Liver (tissue), 9 donors: Measurements from ENCODE around the gene VEPH1. TPM values are rescaled to one million over a fixed set of nuclear protein-coding genes. Genes with fewer than 3 reads are reported as not detected.

Experiments used
- DNase-seq: peaks from one replicate; pipeline ENCODE4 v3.0.0-alpha.2; 2017; ENCODE audit warnings: low spot score
- H3K27ac ChIP-seq, 2 donors: one replicate each; pipeline ENCODE4 v1.7.0; 2013; ENCODE audit warnings: inconsistent platforms in 2 of 2, low read length in 2 of 2, control low read depth in 1 of 2, low read depth in 1 of 2, mild to moderate bottlenecking in 1 of 2
- H3K27me3 ChIP-seq, 4 donors: one replicate each; pipeline versions ENCODE4 v1.6.1 to v1.7.0; 2013; ENCODE audit warnings: low read length in 3 of 4, inconsistent platforms in 1 of 4, mild to moderate bottlenecking in 1 of 4, moderate library complexity in 1 of 4; ENCODE audit not compliant: control insufficient read depth in 4 of 4, insufficient read depth in 4 of 4
- H3K36me3 ChIP-seq, 4 donors: one replicate each; pipeline versions ENCODE4 v1.6.1 to v1.7.0; 2013; ENCODE audit warnings: low read length in 3 of 4, mild to moderate bottlenecking in 3 of 4, low read depth in 1 of 4, moderate library complexity in 1 of 4; ENCODE audit not compliant: control insufficient read depth in 4 of 4, insufficient read depth in 3 of 4
- H3K4me1 ChIP-seq, 4 donors: one replicate each; pipeline versions ENCODE4 v1.6.1 to v1.7.0; 2013; ENCODE audit warnings: low read length in 3 of 4, mild to moderate bottlenecking in 3 of 4, moderate library complexity in 1 of 4; ENCODE audit not compliant: control insufficient read depth in 4 of 4, insufficient read depth in 4 of 4
- H3K4me3 ChIP-seq, 3 donors: one replicate each; pipeline versions ENCODE4 v1.6.1 to v1.7.0; 2013; ENCODE audit warnings: low read length in 3 of 3, control low read depth in 1 of 3, low read depth in 1 of 3, mild to moderate bottlenecking in 1 of 3
- H3K9ac ChIP-seq, 2 donors: one replicate each; pipeline ENCODE4 v1.7.0; 2013; ENCODE audit warnings: low read length in 2 of 2, mild to moderate bottlenecking in 2 of 2, moderate library complexity in 2 of 2, control low read depth in 1 of 2, low read depth in 1 of 2
- H3K9me3 ChIP-seq, 4 donors: one replicate each; pipeline versions ENCODE4 v1.6.1 to v1.7.0; 2013; ENCODE audit warnings: low read length in 3 of 4; ENCODE audit not compliant: control insufficient read depth in 4 of 4
- EGR1 ChIP-seq, 2 donors: IDR thresholded peaks; 2 replicates each; pipeline ENCODE4 v1.6.1; 2016 to 2018; ENCODE audit warnings: antibody characterized with exemption in 2 of 2, low read depth in 2 of 2
- FOXA1 ChIP-seq: IDR thresholded peaks from 2 replicates; pipeline ENCODE4 v1.6.1; 2016; ENCODE audit warnings: antibody characterized with exemption
- FOXA2 ChIP-seq: IDR thresholded peaks from 2 replicates; pipeline ENCODE4 v1.6.1; 2016; ENCODE audit warnings: antibody characterized with exemption
- GABPA ChIP-seq, 2 donors: IDR thresholded peaks in 1 of 2; conservative IDR thresholded peaks in 1 of 2; 2 replicates each; pipeline ENCODE4 v1.6.1; 2016; ENCODE audit warnings: antibody characterized with exemption in 2 of 2, mild to moderate bottlenecking in 1 of 2, moderate library complexity in 1 of 2
- HNF4A ChIP-seq, 2 donors: conservative IDR thresholded peaks; 2 replicates each; pipeline ENCODE4 v1.6.1; 2016; ENCODE audit warnings: antibody characterized with exemption in 2 of 2, mild to moderate bottlenecking in 2 of 2
- HNF4G ChIP-seq: IDR thresholded peaks from 2 replicates; pipeline ENCODE4 v1.6.1; 2016; ENCODE audit warnings: antibody characterized with exemption
- JUND ChIP-seq, 2 donors: IDR thresholded peaks; 2 replicates each; pipeline ENCODE4 v1.6.1; 2016; ENCODE audit warnings: antibody characterized with exemption in 2 of 2
- NR2F2 ChIP-seq: IDR thresholded peaks from 2 replicates; pipeline ENCODE4 v1.6.1; 2016; ENCODE audit warnings: antibody characterized with exemption
- RAD21 ChIP-seq, 2 donors: IDR thresholded peaks; 2 replicates each; pipeline ENCODE4 v1.6.1; 2016; ENCODE audit warnings: antibody characterized with exemption in 2 of 2, mild to moderate bottlenecking in 2 of 2
- RXRA ChIP-seq, 2 donors: IDR thresholded peaks; 2 replicates each; pipeline ENCODE4 v1.6.1; 2017 to 2018; ENCODE audit warnings: antibody characterized with exemption in 2 of 2, mild to moderate bottlenecking in 1 of 2
- SP1 ChIP-seq: IDR thresholded peaks from 2 replicates; pipeline ENCODE4 v1.6.1; 2018; ENCODE audit warnings: antibody characterized with exemption, mild to moderate bottlenecking
- TAF1 ChIP-seq: conservative IDR thresholded peaks from 2 replicates; pipeline ENCODE4 v1.6.1; 2016; ENCODE audit warnings: antibody characterized with exemption, mild to moderate bottlenecking
- YY1 ChIP-seq: IDR thresholded peaks from 2 replicates; pipeline ENCODE4 v1.6.1; 2016; ENCODE audit warnings: antibody characterized with exemption, mild to moderate bottlenecking
- WGBS: extraction: QIAGEN DNeasy Blood & Tissue Kit; methylation state at CpG from one replicate; pipeline ENCODE4 v1.1.7; 2013; 5-methylcytosine and 5-hydroxymethylcytosine counted together
- polyA plus RNA-seq, 2 donors: library from polyadenylated mRNA; stranded (reverse) in 1 of 2; unstranded in 1 of 2; fragments of 200-250 nt in 1 of 2; fragments of >200 nt in 1 of 2; fragmentation: Nextera tagmentation in 1 of 2; extraction: Ambion mirVana in 1 of 2; gene quantifications; one replicate each; pipeline versions ENCODE4 v1.2.1 to v1.2.3, GENCODE V29; 2013 to 2015
- total RNA-seq, 2 donors: library from RNA; depleted of rRNA; stranded (reverse); fragments of >200 nt; gene quantifications; one replicate each; pipeline ENCODE4 v1.2.3, GENCODE V29; 2014
- TF ChIP-seq, protein P1 (sequence below): IDR thresholded peaks from 2 replicates; pipeline ENCODE4 v1.6.1; 2016; ENCODE audit warnings: antibody characterized with exemption
- TF ChIP-seq, protein P2 (sequence below): IDR thresholded peaks from 2 replicates; pipeline ENCODE4 v1.6.1; 2016; ENCODE audit warnings: antibody characterized with exemption
- TF ChIP-seq, protein P3 (sequence below): IDR thresholded peaks from 2 replicates; pipeline ENCODE4 v1.6.1; 2016; ENCODE audit warnings: antibody characterized with exemption
- TF ChIP-seq, protein P4 (sequence below): IDR thresholded peaks from 2 replicates; pipeline ENCODE4 v1.6.1; 2016; ENCODE audit warnings: antibody characterized with exemption, mild to moderate bottlenecking
- TF ChIP-seq, protein P5 (sequence below): fragments of 150-350 bp; IDR thresholded peaks from 2 replicates; pipeline ENCODE4 v1.5.1; 2017; ENCODE audit warnings: improper control_type of control experiment, low read depth, low read length; ENCODE audit not compliant: missing input control
- donor health status: healthy.
- donor health status: healthy.
- donor health status: healthy.
- donor health status: healthy.
- donor health status: healthy.

Gene VEPH1
- total and polyA plus RNA-seq, 4 donors: 0.60 to 3.3 (median 1.2) TPM

DNA sequence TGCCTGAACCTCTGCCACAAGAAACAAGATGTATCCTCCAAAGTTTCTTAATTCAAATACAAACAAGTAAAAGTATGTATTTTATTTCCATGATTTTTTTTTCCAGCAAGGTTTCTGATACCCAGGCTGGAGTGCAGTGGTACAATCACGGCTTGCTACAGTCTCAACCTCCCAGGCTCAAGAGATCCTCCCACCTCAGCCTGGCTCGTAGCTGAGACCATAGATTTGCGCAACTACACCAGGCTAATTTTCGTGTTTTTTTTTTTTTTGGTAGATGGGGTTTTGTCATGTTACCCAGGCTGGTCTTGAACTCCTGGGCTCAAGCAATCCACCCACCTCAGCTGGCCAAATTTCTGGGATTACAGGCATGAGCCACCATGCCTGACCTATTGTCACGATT is 12.2 kb upstream of the VEPH1 start:
- no peak overlapping the region for H3K9ac ChIP-seq
- DNase-seq: no peak
- no peak overlapping the region for H3K27ac ChIP-seq
- H3K9me3 ChIP-seq: no peaks in the 10 kb centered on the region
- no peaks in the 10 kb centered on the region for H3K4me1 ChIP-seq
- TF ChIP-seq FOXA1 (no peak), SP1 (no peak), YY1 (no peak), NR2F2 (no peak), GABPA (IDR thresholded peaks at IDR 0.05 in 1 of 2, conservative IDR thresholded peaks at IDR 0.05 in 1 of 2) (no peak)
- TF ChIP-seq, protein P1, sequence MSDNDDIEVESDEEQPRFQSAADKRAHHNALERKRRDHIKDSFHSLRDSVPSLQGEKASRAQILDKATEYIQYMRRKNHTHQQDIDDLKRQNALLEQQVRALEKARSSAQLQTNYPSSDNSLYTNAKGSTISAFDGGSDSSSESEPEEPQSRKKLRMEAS: no peak
- WGBS: 64% methylated on average over 5 of the region's 5 CpGs
- no peaks in the 10 kb centered on the region for H3K36me3 ChIP-seq
- no peaks in the 10 kb centered on the region for H3K27me3 ChIP-seq
- H3K4me3 ChIP-seq: no peak overlapping the region

DNA sequence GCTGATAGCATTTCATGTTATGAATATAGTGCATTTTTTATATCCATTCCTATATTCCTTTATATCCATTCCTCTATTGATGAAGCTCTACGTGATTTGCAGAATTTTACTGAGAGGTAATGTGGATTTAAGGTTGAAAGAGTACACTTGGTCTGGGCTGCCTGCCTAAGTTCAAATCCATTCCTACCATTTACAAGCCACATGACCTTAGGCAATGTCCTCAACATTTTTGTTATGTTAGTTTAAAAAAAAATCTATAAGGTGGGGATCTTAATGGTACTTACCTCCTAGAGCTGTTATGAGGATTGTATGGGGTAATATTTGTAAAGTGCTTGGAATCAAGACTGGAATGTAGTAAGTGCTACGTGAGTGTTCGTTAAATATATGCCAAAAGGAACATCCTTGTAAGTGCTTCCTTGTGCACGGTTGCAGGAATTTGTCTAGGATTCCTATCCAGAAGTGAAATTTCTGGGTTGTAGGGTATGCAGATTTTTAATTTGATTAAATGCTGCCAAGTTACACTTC is 11.2 kb upstream of the VEPH1 start:
- WGBS: 69% methylated on average over 4 of the region's 4 CpGs

More for the DNA sequence above, 11.2 kb upstream of the VEPH1 start:
- Histone ChIP-seq H3K9me3 (no peaks in the 10 kb centered on the region), H3K36me3 (no peaks in the 10 kb centered on the region), H3K4me1 (no peaks in the 10 kb centered on the region), H3K9ac (no peak overlapping the region), H3K27me3 (no peaks in the 10 kb centered on the region), H3K4me3 (no peak overlapping the region), H3K27ac (no peak overlapping the region)
- DNase-seq: no peak
- TF ChIP-seq TAF1 (no peak), RXRA (IDR thresholded peaks at IDR 0.05) (no peak), YY1 (no peak), EGR1 (IDR thresholded peaks at IDR 0.05; ENCODE audit: low read depth in 2 of 2) (no peak), NR2F2 (no peak), HNF4A (conservative IDR thresholded peaks at IDR 0.05) (no peak), JUND (IDR thresholded peaks at IDR 0.05) (no peak), GABPA (IDR thresholded peaks at IDR 0.05 in 1 of 2, conservative IDR thresholded peaks at IDR 0.05 in 1 of 2) (no peak), FOXA1 (no peak), HNF4G (no peak), SP1 (no peak), RAD21 (IDR thresholded peaks at IDR 0.05) (no peak), FOXA2 (no peak)
- TF ChIP-seq, protein P1: no peak
- TF ChIP-seq, protein P2, sequence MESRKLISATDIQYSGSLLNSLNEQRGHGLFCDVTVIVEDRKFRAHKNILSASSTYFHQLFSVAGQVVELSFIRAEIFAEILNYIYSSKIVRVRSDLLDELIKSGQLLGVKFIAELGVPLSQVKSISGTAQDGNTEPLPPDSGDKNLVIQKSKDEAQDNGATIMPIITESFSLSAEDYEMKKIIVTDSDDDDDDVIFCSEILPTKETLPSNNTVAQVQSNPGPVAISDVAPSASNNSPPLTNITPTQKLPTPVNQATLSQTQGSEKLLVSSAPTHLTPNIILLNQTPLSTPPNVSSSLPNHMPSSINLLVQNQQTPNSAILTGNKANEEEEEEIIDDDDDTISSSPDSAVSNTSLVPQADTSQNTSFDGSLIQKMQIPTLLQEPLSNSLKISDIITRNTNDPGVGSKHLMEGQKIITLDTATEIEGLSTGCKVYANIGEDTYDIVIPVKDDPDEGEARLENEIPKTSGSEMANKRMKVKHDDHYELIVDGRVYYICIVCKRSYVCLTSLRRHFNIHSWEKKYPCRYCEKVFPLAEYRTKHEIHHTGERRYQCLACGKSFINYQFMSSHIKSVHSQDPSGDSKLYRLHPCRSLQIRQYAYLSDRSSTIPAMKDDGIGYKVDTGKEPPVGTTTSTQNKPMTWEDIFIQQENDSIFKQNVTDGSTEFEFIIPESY: no peak
- TF ChIP-seq, protein P3, sequence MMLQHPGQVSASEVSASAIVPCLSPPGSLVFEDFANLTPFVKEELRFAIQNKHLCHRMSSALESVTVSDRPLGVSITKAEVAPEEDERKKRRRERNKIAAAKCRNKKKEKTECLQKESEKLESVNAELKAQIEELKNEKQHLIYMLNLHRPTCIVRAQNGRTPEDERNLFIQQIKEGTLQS: no peak
- TF ChIP-seq, protein P4, sequence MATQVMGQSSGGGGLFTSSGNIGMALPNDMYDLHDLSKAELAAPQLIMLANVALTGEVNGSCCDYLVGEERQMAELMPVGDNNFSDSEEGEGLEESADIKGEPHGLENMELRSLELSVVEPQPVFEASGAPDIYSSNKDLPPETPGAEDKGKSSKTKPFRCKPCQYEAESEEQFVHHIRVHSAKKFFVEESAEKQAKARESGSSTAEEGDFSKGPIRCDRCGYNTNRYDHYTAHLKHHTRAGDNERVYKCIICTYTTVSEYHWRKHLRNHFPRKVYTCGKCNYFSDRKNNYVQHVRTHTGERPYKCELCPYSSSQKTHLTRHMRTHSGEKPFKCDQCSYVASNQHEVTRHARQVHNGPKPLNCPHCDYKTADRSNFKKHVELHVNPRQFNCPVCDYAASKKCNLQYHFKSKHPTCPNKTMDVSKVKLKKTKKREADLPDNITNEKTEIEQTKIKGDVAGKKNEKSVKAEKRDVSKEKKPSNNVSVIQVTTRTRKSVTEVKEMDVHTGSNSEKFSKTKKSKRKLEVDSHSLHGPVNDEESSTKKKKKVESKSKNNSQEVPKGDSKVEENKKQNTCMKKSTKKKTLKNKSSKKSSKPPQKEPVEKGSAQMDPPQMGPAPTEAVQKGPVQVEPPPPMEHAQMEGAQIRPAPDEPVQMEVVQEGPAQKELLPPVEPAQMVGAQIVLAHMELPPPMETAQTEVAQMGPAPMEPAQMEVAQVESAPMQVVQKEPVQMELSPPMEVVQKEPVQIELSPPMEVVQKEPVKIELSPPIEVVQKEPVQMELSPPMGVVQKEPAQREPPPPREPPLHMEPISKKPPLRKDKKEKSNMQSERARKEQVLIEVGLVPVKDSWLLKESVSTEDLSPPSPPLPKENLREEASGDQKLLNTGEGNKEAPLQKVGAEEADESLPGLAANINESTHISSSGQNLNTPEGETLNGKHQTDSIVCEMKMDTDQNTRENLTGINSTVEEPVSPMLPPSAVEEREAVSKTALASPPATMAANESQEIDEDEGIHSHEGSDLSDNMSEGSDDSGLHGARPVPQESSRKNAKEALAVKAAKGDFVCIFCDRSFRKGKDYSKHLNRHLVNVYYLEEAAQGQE: no peak
- TF ChIP-seq, protein P5, sequence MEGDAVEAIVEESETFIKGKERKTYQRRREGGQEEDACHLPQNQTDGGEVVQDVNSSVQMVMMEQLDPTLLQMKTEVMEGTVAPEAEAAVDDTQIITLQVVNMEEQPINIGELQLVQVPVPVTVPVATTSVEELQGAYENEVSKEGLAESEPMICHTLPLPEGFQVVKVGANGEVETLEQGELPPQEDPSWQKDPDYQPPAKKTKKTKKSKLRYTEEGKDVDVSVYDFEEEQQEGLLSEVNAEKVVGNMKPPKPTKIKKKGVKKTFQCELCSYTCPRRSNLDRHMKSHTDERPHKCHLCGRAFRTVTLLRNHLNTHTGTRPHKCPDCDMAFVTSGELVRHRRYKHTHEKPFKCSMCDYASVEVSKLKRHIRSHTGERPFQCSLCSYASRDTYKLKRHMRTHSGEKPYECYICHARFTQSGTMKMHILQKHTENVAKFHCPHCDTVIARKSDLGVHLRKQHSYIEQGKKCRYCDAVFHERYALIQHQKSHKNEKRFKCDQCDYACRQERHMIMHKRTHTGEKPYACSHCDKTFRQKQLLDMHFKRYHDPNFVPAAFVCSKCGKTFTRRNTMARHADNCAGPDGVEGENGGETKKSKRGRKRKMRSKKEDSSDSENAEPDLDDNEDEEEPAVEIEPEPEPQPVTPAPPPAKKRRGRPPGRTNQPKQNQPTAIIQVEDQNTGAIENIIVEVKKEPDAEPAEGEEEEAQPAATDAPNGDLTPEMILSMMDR: no peak
